ENCODE data around the gene HOXD10. TPM values are rescaled to one million over a fixed set of nuclear protein-coding genes. Genes with fewer than 3 reads are reported as not detected.

Gene HOXD10
- total RNA-seq, 2 donors from 2014 or later, result not detected

- ATAC-seq, result no peak
- no peak for DNase-seq (ENCODE audit: low spot score in 2 of 2)
- H3K9me3 Mint-ChIP-seq, result no peaks in the 10 kb centered on the region
- no peak overlapping the region for H3K27ac Mint-ChIP-seq
- peaks cover 17 to 53% of the 10 kb centered on the region in 2 donors for H3K36me3 Mint-ChIP-seq
These were observed 26.7 kb upstream of the HOXD10 start for GRCh38 chr2:176089843-176090395.

GRCh38 chr2:176090862-176091261 is 25.7 kb upstream of the HOXD10 start:
- Mint-ChIP-seq H3K36me3 (peaks cover 17 to 61% of the 10 kb centered on the region in 2 donors), H3K9me3 (no peaks in the 10 kb centered on the region), H3K27ac (no peak overlapping the region)
- ATAC-seq, result no peak
- no peak for DNase-seq (ENCODE audit: low spot score in 2 of 2)

GRCh38 chr2:176091329-176092258 is 25.0 kb upstream of the HOXD10 start:
- Mint-ChIP-seq H3K27ac (peak overlapping the region in 1 of 2 donors; percentile 36), H3K36me3 (peaks cover 17 to 56% of the 10 kb centered on the region in 2 donors), H3K9me3 (no peaks in the 10 kb centered on the region)
- no peak for DNase-seq (ENCODE audit: low spot score in 2 of 2)
- no peak for ATAC-seq

- Mint-ChIP-seq H3K36me3 (peaks cover 17 to 47% of the 10 kb centered on the region in 2 donors), H3K27ac (peak within 1 kb of the TSS in 1 of 2 donors; percentile 36), H3K9me3 (no peaks in the 10 kb centered on the region)
- ATAC-seq (no peak), DNase-seq (ENCODE audit: low spot score in 2 of 2) (peak in 1 of 2 donors; percentile 17)
These were observed 24.1 kb upstream of the HOXD10 start, which contains the start of gene HOXD13 for GRCh38 chr2:176092270-176093144. TSS of gene HOXD13 (plus strand) at chr2:176092721. CDS start at chr2:176092891, 170 bp downstream.

- peak overlapping the region in 1 of 2 donors; percentile 86 for H3K27ac Mint-ChIP-seq
- no peak for ATAC-seq
- no peaks in the 10 kb centered on the region for H3K9me3 Mint-ChIP-seq
- H3K36me3 Mint-ChIP-seq, result peaks cover 17 to 43% of the 10 kb centered on the region in 2 donors
- peak in 1 of 2 donors; percentile 15 for DNase-seq (ENCODE audit: low spot score in 2 of 2)
These were observed 23.3 kb upstream of the HOXD10 start for GRCh38 chr2:176093145-176093897.

- DNase-seq (ENCODE audit: low spot score in 2 of 2), result no peak
- peaks cover 17 to 44% of the 10 kb centered on the region in 2 donors for H3K36me3 Mint-ChIP-seq
- H3K27ac Mint-ChIP-seq, result peak overlapping the region in 1 of 2 donors; percentile 86
- ATAC-seq, result no peak
- no peaks in the 10 kb centered on the region for H3K9me3 Mint-ChIP-seq
These were observed 22.7 kb upstream of the HOXD10 start for GRCh38 chr2:176093898-176094249.

GRCh38 chr2:176094349-176094748 is 22.2 kb upstream of the HOXD10 start:
- DNase-seq (ENCODE audit: low spot score in 2 of 2) (no peak), ATAC-seq (no peak)
- H3K36me3 Mint-ChIP-seq, result peaks cover 14 to 46% of the 10 kb centered on the region in 2 donors
- H3K9me3 Mint-ChIP-seq, result no peaks in the 10 kb centered on the region
- no peak overlapping the region for H3K27ac Mint-ChIP-seq

- DNase-seq (ENCODE audit: low spot score in 2 of 2) (no peak), ATAC-seq (no peak)
- Mint-ChIP-seq H3K36me3 (peaks cover 12 to 45% of the 10 kb centered on the region in 2 donors), H3K9me3 (no peaks in the 10 kb centered on the region), H3K27ac (no peak overlapping the region)
These were observed 21.2 kb upstream of the HOXD10 start for GRCh38 chr2:176095421-176095820.

- no peaks in the 10 kb centered on the region for H3K9me3 Mint-ChIP-seq
- no peak overlapping the region for H3K27ac Mint-ChIP-seq
- ATAC-seq (no peak), DNase-seq (ENCODE audit: low spot score in 2 of 2) (no peak)
- H3K36me3 Mint-ChIP-seq, result peaks cover 7 to 40% of the 10 kb centered on the region in 2 donors
These were observed 20.2 kb upstream of the HOXD10 start for GRCh38 chr2:176096243-176096985.

- peak; percentile 49 to 84 for ATAC-seq
- H3K9me3 Mint-ChIP-seq, result no peaks in the 10 kb centered on the region
- no peak overlapping the region for H3K27ac Mint-ChIP-seq
- peaks cover 5 to 38% of the 10 kb centered on the region in 2 donors for H3K36me3 Mint-ChIP-seq
- DNase-seq (ENCODE audit: low spot score in 2 of 2), result peak in 1 of 2 donors; percentile 64
These were observed 19.4 kb upstream of the HOXD10 start for GRCh38 chr2:176096986-176097819.

GRCh38 chr2:176097820-176098365 is 18.7 kb upstream of the HOXD10 start:
- Mint-ChIP-seq H3K9me3 (no peaks in the 10 kb centered on the region), H3K27ac (no peak overlapping the region), H3K36me3 (peaks cover 10 to 45% of the 10 kb centered on the region in 2 donors)
- DNase-seq (ENCODE audit: low spot score in 2 of 2) (no peak), ATAC-seq (no peak)

GRCh38 chr2:176098366-176099158 is 18.0 kb upstream of the HOXD10 start:
- Mint-ChIP-seq H3K9me3 (no peaks in the 10 kb centered on the region), H3K27ac (peak overlapping the region in 1 of 2 donors; percentile 36), H3K36me3 (peaks cover 10 to 42% of the 10 kb centered on the region in 2 donors)
- DNase-seq (ENCODE audit: low spot score in 2 of 2) (no peak), ATAC-seq (no peak)

GRCh38 chr2:176099159-176099727 is 17.3 kb upstream of the HOXD10 start:
- no peak overlapping the region for H3K27ac Mint-ChIP-seq
- H3K36me3 Mint-ChIP-seq, result peaks cover 10 to 35% of the 10 kb centered on the region in 2 donors
- no peaks in the 10 kb centered on the region for H3K9me3 Mint-ChIP-seq
- no peak for DNase-seq (ENCODE audit: low spot score in 2 of 2)
- ATAC-seq, result no peak
